RWPE2 (cell line): ENCODE measurements around the gene IL1RAPL1.

ENCODE experiments used
- ATAC-seq: fragments of 200-7000 bp; cut with Tn5 transposase; 3 replicates; pipeline ENCODE4 v1.9.1; 2021; ENCODE audit warnings: low read depth
- DNase-seq: peaks from one replicate; pipeline ENCODE4 v3.0.0-alpha.2; 2020; ENCODE audit warnings: low spot score
- H3K27ac ChIP-seq: fragments of 450-650 bp; 2 replicates; pipeline ENCODE4 v1.5.1; 2017; ENCODE audit warnings: mild to moderate bottlenecking; ENCODE audit not compliant: poor library complexity, severe bottlenecking
- H3K27me3 ChIP-seq: fragments of 250-450 bp; sonication (Bioruptor Pico); 2 replicates; pipeline ENCODE4 v1.5.1; 2021; ENCODE audit warnings: mild to moderate bottlenecking, moderate library complexity; ENCODE audit not compliant: insufficient read depth, poor library complexity, severe bottlenecking
- H3K36me3 ChIP-seq: fragments of 250-450 bp; sonication (Bioruptor Pico); 2 replicates; pipeline ENCODE4 v1.5.1; 2020; ENCODE audit warnings: low read depth, mild to moderate bottlenecking, moderate library complexity
- H3K4me1 ChIP-seq: fragments of 250-450 bp; sonication (Bioruptor Pico); 2 replicates; pipeline ENCODE4 v1.5.1; 2021; ENCODE audit warnings: mild to moderate bottlenecking, moderate library complexity; ENCODE audit not compliant: insufficient read depth, poor library complexity, severe bottlenecking
- H3K4me3 ChIP-seq: fragments of 250-450 bp; sonication (Bioruptor Pico); 2 replicates; pipeline ENCODE4 v1.5.1; 2021; ENCODE audit warnings: mild to moderate bottlenecking, moderate library complexity; ENCODE audit not compliant: severe bottlenecking
- H3K9me3 ChIP-seq: fragments of 250-450 bp; sonication (Bioruptor Pico); 2 replicates; pipeline ENCODE4 v1.5.1; 2021; ENCODE audit warnings: mild to moderate bottlenecking, moderate library complexity; ENCODE audit not compliant: severe bottlenecking
- TF ChIP-seq, protein P1 (sequence below): fragments of 450-650 bp; IDR thresholded peaks from one replicate; pipeline ENCODE4 v1.5.1; 2017; ENCODE audit warnings: mild to moderate bottlenecking, moderate library complexity; ENCODE audit not compliant: poor library complexity, severe bottlenecking

The IL1RAPL1 gene

DNA sequence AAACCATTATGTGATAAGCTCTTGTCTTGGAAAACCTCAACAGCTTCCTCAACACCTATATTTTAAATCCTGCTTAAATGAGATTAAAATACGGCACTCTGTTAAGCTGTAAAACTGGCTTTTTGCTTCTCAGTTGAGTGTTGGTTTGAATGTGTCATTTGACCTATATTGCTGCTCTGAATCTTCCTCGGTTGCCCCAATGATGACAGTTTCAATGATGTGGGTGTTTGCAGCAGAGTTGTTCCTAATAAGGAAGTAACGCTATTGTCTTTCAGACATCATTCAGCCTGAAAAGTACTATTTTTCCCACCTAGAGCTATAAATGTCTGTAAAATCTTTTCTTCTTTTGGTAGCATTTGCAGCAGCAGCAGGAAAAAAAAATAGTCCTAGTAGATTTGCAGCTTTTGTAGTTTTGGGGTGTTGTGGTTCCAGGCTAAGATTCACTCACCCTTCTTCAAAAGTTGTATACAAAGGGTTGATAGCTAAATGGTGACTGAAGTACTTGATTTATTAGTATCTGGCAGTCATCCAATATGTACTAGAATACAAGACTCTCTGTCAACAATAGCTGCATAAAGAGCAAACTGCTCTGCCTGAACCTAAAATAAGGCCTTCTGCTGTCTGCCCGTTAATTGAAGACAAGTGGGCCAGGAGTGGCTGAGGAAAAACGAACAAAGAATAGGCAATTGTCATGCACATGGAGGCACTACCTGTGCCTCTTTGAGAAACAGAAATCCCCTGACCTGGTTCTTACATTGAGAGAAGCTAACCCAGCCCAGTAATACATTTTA, 333.1 kb downstream of the IL1RAPL1 start:
- no peak for ATAC-seq
- H3K27me3 ChIP-seq = no peaks in the 10 kb centered on the region
- no peak overlapping the region for H3K4me3 ChIP-seq
- no peak overlapping the region for H3K27ac ChIP-seq
- H3K9me3 ChIP-seq = no peaks in the 10 kb centered on the region
- no peak for DNase-seq
- TF ChIP-seq, protein P1, sequence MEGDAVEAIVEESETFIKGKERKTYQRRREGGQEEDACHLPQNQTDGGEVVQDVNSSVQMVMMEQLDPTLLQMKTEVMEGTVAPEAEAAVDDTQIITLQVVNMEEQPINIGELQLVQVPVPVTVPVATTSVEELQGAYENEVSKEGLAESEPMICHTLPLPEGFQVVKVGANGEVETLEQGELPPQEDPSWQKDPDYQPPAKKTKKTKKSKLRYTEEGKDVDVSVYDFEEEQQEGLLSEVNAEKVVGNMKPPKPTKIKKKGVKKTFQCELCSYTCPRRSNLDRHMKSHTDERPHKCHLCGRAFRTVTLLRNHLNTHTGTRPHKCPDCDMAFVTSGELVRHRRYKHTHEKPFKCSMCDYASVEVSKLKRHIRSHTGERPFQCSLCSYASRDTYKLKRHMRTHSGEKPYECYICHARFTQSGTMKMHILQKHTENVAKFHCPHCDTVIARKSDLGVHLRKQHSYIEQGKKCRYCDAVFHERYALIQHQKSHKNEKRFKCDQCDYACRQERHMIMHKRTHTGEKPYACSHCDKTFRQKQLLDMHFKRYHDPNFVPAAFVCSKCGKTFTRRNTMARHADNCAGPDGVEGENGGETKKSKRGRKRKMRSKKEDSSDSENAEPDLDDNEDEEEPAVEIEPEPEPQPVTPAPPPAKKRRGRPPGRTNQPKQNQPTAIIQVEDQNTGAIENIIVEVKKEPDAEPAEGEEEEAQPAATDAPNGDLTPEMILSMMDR = no peak
- H3K4me1 ChIP-seq = no peaks in the 10 kb centered on the region
- H3K36me3 ChIP-seq = no peaks in the 10 kb centered on the region

DNA sequence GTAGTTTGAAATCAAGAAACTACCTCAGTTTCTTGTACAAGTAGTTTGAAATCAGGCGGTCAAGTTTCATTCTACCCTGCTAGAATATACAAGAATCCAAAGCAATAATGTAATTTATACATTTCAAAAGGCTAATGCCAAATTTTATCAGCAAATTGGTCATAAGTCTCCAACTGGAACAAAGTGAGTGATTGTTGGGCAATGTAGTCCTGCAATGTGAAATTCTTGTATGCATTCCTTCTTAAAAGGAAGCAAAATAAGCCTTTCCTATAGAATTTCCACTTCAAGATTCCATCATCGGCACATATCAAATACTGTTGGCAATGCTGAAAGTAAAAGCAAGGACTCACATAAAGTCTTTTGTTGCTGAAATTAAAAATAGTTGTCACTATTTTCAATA, 334.9 kb downstream of the IL1RAPL1 start:
- H3K36me3 ChIP-seq = no peaks in the 10 kb centered on the region
- no peaks in the 10 kb centered on the region for H3K27me3 ChIP-seq
- no peak for ATAC-seq
- no peaks in the 10 kb centered on the region for H3K4me1 ChIP-seq
- TF ChIP-seq, protein P1 = no peak
- no peak overlapping the region for H3K4me3 ChIP-seq
- H3K9me3 ChIP-seq = no peaks in the 10 kb centered on the region
- DNase-seq = no peak
- no peak overlapping the region for H3K27ac ChIP-seq

DNA sequence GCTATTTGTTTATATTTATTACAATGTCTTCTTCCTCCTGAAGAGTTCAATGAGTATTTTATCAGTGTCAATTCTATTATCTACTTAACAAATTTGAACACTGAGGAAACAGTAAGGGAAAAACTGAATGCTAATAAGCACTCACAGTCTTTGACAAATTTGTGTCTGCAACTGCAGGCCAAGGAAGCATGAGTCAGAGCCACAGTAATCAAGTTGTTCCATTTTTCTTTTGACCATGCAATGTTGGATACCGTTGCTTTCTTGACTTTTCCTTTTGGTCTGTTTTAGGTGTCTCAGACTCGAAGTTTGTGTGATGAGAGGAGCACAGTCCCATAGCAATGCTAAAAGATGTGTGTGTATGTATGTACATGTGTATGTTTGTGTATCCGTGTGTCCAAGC, 359.6 kb downstream of the IL1RAPL1 start:
- Histone ChIP-seq H3K27ac (no peak overlapping the region), H3K4me3 (no peak overlapping the region), H3K9me3 (no peaks in the 10 kb centered on the region), H3K36me3 (no peaks in the 10 kb centered on the region), H3K4me1 (no peaks in the 10 kb centered on the region), H3K27me3 (no peaks in the 10 kb centered on the region)
- DNase-seq (no peak), ATAC-seq (no peak)
- TF ChIP-seq, protein P1 = no peak

DNA sequence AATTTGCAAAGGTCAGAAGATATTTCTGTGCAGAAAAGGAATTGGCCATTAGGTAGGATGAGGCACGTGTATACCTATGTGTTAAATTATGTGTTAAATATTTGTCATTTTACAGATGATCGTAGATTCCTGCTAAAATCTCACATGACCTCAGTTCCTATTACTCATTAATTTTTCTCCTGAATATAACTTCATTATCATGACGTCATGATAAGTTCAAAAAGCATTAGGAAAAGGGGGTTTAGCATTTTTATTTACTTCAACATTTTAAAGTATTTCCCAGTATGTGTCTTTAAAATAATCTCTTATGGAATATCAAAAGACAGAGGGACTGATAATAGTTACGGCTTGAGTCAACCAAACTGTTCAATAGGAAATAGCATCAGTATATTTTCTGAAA, 372.8 kb downstream of the IL1RAPL1 start:
- no peaks in the 10 kb centered on the region for H3K36me3 ChIP-seq
- DNase-seq = no peak
- no peaks in the 10 kb centered on the region for H3K9me3 ChIP-seq
- no peaks in the 10 kb centered on the region for H3K27me3 ChIP-seq
- TF ChIP-seq, protein P1 = no peak
- no peak overlapping the region for H3K27ac ChIP-seq
- no peaks in the 10 kb centered on the region for H3K4me1 ChIP-seq
- ATAC-seq = no peak
- no peak overlapping the region for H3K4me3 ChIP-seq

DNA sequence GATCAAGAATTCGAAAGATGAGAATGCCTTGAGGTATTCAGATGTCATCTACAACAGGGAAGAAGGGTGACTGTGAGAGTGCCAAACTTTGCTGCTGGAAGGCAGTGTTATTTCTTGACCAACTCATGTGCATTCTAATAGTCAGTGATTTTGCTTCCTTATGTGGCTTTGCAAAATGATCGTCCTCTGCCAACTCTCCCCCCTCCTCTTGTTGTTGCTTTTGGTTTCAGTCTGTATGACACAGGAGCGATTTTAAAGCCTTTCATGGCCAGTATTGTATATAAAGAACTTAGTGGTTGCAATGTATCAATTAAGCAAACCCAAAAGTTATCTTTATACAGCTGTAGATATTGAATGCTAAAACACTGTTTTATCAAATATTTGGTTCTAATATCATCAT, 379.1 kb downstream of the IL1RAPL1 start:
- Histone ChIP-seq H3K27me3 (no peaks in the 10 kb centered on the region), H3K4me1 (no peaks in the 10 kb centered on the region), H3K9me3 (no peaks in the 10 kb centered on the region), H3K27ac (no peak overlapping the region), H3K4me3 (no peak overlapping the region), H3K36me3 (no peaks in the 10 kb centered on the region)
- DNase-seq = no peak
- TF ChIP-seq, protein P1 = no peak
- no peak for ATAC-seq
